ENCODE data around the gene GARS1.

Gene GARS1

GRCh38 chr7:30648744-30649540 lies 54.3 kb downstream of the GARS1 start:
- intact Hi-C loops (cut with DNase I; ENCODE audit: low total_unique reads): no loop called here
- DNase-seq: no peak

GRCh38 chr7:30649717-30650420 lies 55.2 kb downstream of the GARS1 start:
- intact Hi-C loops (cut with DNase I; ENCODE audit: low total_unique reads): no loop called here
- H3K27ac ChIP-seq: no peak overlapping the region
- H3K9me3 ChIP-seq: no peaks in the 10 kb centered on the region
- H3K4me1 ChIP-seq: no peaks in the 10 kb centered on the region
- TF ChIP-seq CTCF (IDR thresholded peaks at IDR 0.05): no peak
- H3K27me3 ChIP-seq: no peaks in the 10 kb centered on the region
- H3K4me3 ChIP-seq: no peak overlapping the region
- DNase-seq: no peak
- peaks cover 0 to 20% (median 0%) of the 10 kb centered on the region in 3 donors for H3K36me3 ChIP-seq

More at GRCh38 chr7:30648744-30649540, 54.3 kb downstream of the GARS1 start:
- Histone ChIP-seq H3K27ac (no peak overlapping the region), H3K36me3 (peaks cover 0 to 18% (median 0%) of the 10 kb centered on the region in 3 donors), H3K4me3 (no peak overlapping the region), H3K4me1 (no peaks in the 10 kb centered on the region), H3K27me3 (no peaks in the 10 kb centered on the region), H3K9me3 (no peaks in the 10 kb centered on the region)
- no peak for TF ChIP-seq CTCF (IDR thresholded peaks at IDR 0.05)

GRCh38 chr7:30650421-30650808 lies 55.7 kb downstream of the GARS1 start:
- Histone ChIP-seq H3K9me3 (no peaks in the 10 kb centered on the region), H3K27me3 (no peaks in the 10 kb centered on the region), H3K27ac (no peak overlapping the region), H3K36me3 (peaks cover 0 to 16% (median 0%) of the 10 kb centered on the region in 3 donors), H3K4me1 (no peaks in the 10 kb centered on the region), H3K4me3 (no peak overlapping the region)
- intact Hi-C loops (cut with DNase I; ENCODE audit: low total_unique reads): no loop called here
- TF ChIP-seq CTCF (IDR thresholded peaks at IDR 0.05): no peak
- no peak for DNase-seq

GRCh38 chr7:30652132-30652531 lies 57.5 kb downstream of the GARS1 start:
- H3K4me1 ChIP-seq: no peaks in the 10 kb centered on the region
- H3K4me3 ChIP-seq: no peak overlapping the region
- intact Hi-C loops (cut with DNase I; ENCODE audit: low total_unique reads): no loop called here
- no peak for TF ChIP-seq CTCF (IDR thresholded peaks at IDR 0.05)
- H3K9me3 ChIP-seq: no peaks in the 10 kb centered on the region
- H3K27me3 ChIP-seq: no peaks in the 10 kb centered on the region
- DNase-seq: peak in 1 of 2 donors; percentile 47
- no peak overlapping the region for H3K27ac ChIP-seq
- H3K36me3 ChIP-seq: peaks cover 0 to 12% (median 0%) of the 10 kb centered on the region in 3 donors

- no peak overlapping the region for H3K4me3 ChIP-seq
- H3K4me1 ChIP-seq: no peaks in the 10 kb centered on the region
- H3K27me3 ChIP-seq: no peaks in the 10 kb centered on the region
- no peak for TF ChIP-seq CTCF (IDR thresholded peaks at IDR 0.05)
- intact Hi-C loops (cut with DNase I; ENCODE audit: low total_unique reads): no loop called here
- DNase-seq: peak in 1 of 2 donors; percentile 53
- H3K36me3 ChIP-seq: peaks cover 0 to 9% (median 0%) of the 10 kb centered on the region in 3 donors
- no peaks in the 10 kb centered on the region for H3K9me3 ChIP-seq
- no peak overlapping the region for H3K27ac ChIP-seq
These were observed 58.3 kb downstream of the GARS1 start for GRCh38 chr7:30652698-30653641.

Data from tibial artery (tissue), 4 donors.